ENCODE results near the gene CCND1. TPM values are rescaled to one million over a fixed set of nuclear protein-coding genes. Genes with fewer than 3 reads are reported as not detected.
"Not testable (repeated sequence)": the region's sequence is repeated elsewhere in the genome, so short reads cannot be mapped to it uniquely, and the experiment has no call there.

CCND1 gene
- total and polyA plus RNA-seq, 2 donors: 7.3 to 33.3 TPM

- not testable (repeated sequence) for H3K27ac ChIP-seq (ENCODE audit: low read depth in 1 of 2, low read length in 1 of 2); H3K36me3 ChIP-seq (ENCODE audit: control insufficient read depth in 2 of 2, insufficient read depth in 2 of 2, low read length in 1 of 2); DNase-seq (ENCODE audit: low read depth in 6 of 9, low spot score in 9 of 9); H3K9me3 ChIP-seq (ENCODE audit: control insufficient read depth in 2 of 2, insufficient read depth in 1 of 2, low read length in 1 of 2); H3K4me3 ChIP-seq (ENCODE audit: low read length in 2 of 2); H3K4me1 ChIP-seq (ENCODE audit: control insufficient read depth in 2 of 2, insufficient read depth in 2 of 2, low read length in 2 of 2)
- WGBS: 66% methylated on average over 5 of the region's 5 CpGs
- peaks cover 11 to 43% of the 10 kb centered on the region in 2 donors for H3K27me3 ChIP-seq (ENCODE audit: control insufficient read depth in 2 of 2, insufficient read depth in 1 of 2, low read length in 1 of 2)
Observed at GRCh38 chr11:69687969-69688771, 47.2 kb downstream of the CCND1 start.

DNA sequence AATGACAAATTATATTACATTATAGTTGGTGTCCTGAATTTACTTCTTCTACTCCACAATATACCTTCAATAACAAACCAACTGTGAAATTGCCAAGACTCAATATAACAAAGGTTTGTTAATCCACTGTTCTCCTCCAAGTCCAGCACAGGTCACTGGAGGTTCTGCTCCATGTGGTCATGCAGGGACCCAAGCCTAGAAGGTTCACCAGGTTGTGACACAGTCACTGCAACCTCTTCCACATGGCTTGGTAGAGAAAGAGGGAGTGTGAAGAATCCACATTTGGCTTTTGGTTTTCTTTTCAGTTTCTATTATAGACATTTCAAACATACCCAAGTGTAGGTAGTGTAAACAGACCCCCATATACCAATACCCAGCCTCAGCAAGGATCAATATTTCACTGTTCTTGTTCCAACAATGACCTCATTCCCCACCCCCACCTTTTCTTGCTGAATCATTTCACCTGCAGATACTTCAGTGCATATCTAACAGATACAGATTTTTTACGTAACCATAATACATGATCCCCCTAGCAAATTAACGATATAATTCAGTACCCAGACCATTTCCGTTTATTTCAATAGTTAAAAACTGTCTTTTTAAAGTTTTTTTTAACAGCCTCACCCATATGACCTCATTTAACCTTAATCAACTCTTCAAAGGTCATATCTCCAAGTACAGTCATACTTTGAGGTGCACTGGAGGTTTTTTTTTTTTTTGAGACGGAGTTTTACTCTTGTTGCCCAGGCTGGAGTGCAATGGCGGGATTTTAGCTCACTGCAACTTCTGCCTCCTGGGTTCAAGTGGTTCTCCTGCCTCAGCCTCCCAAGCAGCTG lies 48.7 kb downstream of the CCND1 start:
- Histone ChIP-seq H3K27ac (ENCODE audit: low read depth in 1 of 2, low read length in 1 of 2) (no peak overlapping the region), H3K27me3 (ENCODE audit: control insufficient read depth in 2 of 2, insufficient read depth in 1 of 2, low read length in 1 of 2) (peaks cover 11 to 39% of the 10 kb centered on the region in 2 donors), H3K4me3 (ENCODE audit: low read length in 2 of 2) (no peak overlapping the region), H3K36me3 (ENCODE audit: control insufficient read depth in 2 of 2, insufficient read depth in 2 of 2, low read length in 1 of 2) (no peaks in the 10 kb centered on the region), H3K9me3 (ENCODE audit: control insufficient read depth in 2 of 2, insufficient read depth in 1 of 2, low read length in 1 of 2) (no peaks in the 10 kb centered on the region), H3K4me1 (ENCODE audit: control insufficient read depth in 2 of 2, insufficient read depth in 2 of 2, low read length in 2 of 2) (no peaks in the 10 kb centered on the region)
- 88% methylated on average over 5 of the region's 5 CpGs for WGBS
- DNase-seq (ENCODE audit: low read depth in 6 of 9, low spot score in 9 of 9): no peak

DNA sequence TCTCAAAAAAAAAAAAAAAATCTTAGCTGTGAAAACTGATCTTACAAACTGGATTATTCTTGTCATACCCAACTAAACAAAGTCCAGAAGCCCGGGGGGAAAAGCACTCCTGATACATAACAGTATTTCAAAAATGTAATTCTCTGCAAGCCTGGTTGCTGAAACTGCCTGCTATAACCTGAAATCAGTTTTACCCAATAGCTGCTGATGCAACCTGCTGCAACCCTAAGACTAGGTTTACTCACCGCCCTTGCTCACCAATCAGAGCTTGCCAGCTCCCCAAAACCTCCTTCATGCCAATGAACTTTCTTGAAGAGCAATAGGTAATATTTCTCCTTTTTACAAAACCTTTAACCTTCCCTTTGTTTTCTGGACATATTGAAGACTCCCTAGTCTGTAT lies 50.5 kb downstream of the CCND1 start:
- peaks cover 6 to 26% of the 10 kb centered on the region in 2 donors for H3K27me3 ChIP-seq (ENCODE audit: control insufficient read depth in 2 of 2, insufficient read depth in 1 of 2, low read length in 1 of 2)
- WGBS: 93% methylated on average over 2 of the region's 2 CpGs
- no peaks in the 10 kb centered on the region for H3K4me1 ChIP-seq (ENCODE audit: control insufficient read depth in 2 of 2, insufficient read depth in 2 of 2, low read length in 2 of 2)
- no peak overlapping the region for H3K27ac ChIP-seq (ENCODE audit: low read depth in 1 of 2, low read length in 1 of 2)
- H3K9me3 ChIP-seq (ENCODE audit: control insufficient read depth in 2 of 2, insufficient read depth in 1 of 2, low read length in 1 of 2): no peaks in the 10 kb centered on the region
- no peak for DNase-seq (ENCODE audit: low read depth in 6 of 9, low spot score in 9 of 9)
- H3K4me3 ChIP-seq (ENCODE audit: low read length in 2 of 2): no peak overlapping the region
- no peaks in the 10 kb centered on the region for H3K36me3 ChIP-seq (ENCODE audit: control insufficient read depth in 2 of 2, insufficient read depth in 2 of 2, low read length in 1 of 2)

GRCh38 chr11:69692422-69692821 lies 51.5 kb downstream of the CCND1 start:
- peaks cover 4 to 25% of the 10 kb centered on the region in 2 donors for H3K27me3 ChIP-seq (ENCODE audit: control insufficient read depth in 2 of 2, insufficient read depth in 1 of 2, low read length in 1 of 2)
- H3K4me3 ChIP-seq (ENCODE audit: low read length in 2 of 2): no peak overlapping the region
- no peaks in the 10 kb centered on the region for H3K9me3 ChIP-seq (ENCODE audit: control insufficient read depth in 2 of 2, insufficient read depth in 1 of 2, low read length in 1 of 2)
- no peak for DNase-seq (ENCODE audit: low read depth in 6 of 9, low spot score in 9 of 9)
- H3K4me1 ChIP-seq (ENCODE audit: control insufficient read depth in 2 of 2, insufficient read depth in 2 of 2, low read length in 2 of 2): no peaks in the 10 kb centered on the region
- no peak overlapping the region for H3K27ac ChIP-seq (ENCODE audit: low read depth in 1 of 2, low read length in 1 of 2)
- H3K36me3 ChIP-seq (ENCODE audit: control insufficient read depth in 2 of 2, insufficient read depth in 2 of 2, low read length in 1 of 2): no peaks in the 10 kb centered on the region

GRCh38 chr11:69694781-69695180 lies 53.8 kb downstream of the CCND1 start:
- DNase-seq (ENCODE audit: low read depth in 6 of 9, low spot score in 9 of 9): no peak
- no peak overlapping the region for H3K4me3 ChIP-seq (ENCODE audit: low read length in 2 of 2)
- no peaks in the 10 kb centered on the region for H3K4me1 ChIP-seq (ENCODE audit: control insufficient read depth in 2 of 2, insufficient read depth in 2 of 2, low read length in 2 of 2)
- H3K27ac ChIP-seq (ENCODE audit: low read depth in 1 of 2, low read length in 1 of 2): no peak overlapping the region
- H3K36me3 ChIP-seq (ENCODE audit: control insufficient read depth in 2 of 2, insufficient read depth in 2 of 2, low read length in 1 of 2): no peaks in the 10 kb centered on the region
- 87% methylated on average over 10 of the region's 10 CpGs for WGBS
- H3K27me3 ChIP-seq (ENCODE audit: control insufficient read depth in 2 of 2, insufficient read depth in 1 of 2, low read length in 1 of 2): peaks cover 7 to 41% of the 10 kb centered on the region in 2 donors
- no peaks in the 10 kb centered on the region for H3K9me3 ChIP-seq (ENCODE audit: control insufficient read depth in 2 of 2, insufficient read depth in 1 of 2, low read length in 1 of 2)

- no peak for DNase-seq (ENCODE audit: low read depth in 6 of 9, low spot score in 9 of 9)
- 88% methylated on average over 7 of the region's 7 CpGs for WGBS
- peaks cover 10 to 46% of the 10 kb centered on the region in 2 donors for H3K27me3 ChIP-seq (ENCODE audit: control insufficient read depth in 2 of 2, insufficient read depth in 1 of 2, low read length in 1 of 2)
- H3K27ac ChIP-seq (ENCODE audit: low read depth in 1 of 2, low read length in 1 of 2): no peak overlapping the region
- no peaks in the 10 kb centered on the region for H3K36me3 ChIP-seq (ENCODE audit: control insufficient read depth in 2 of 2, insufficient read depth in 2 of 2, low read length in 1 of 2)
- no peak overlapping the region for H3K4me3 ChIP-seq (ENCODE audit: low read length in 2 of 2)
- H3K9me3 ChIP-seq (ENCODE audit: control insufficient read depth in 2 of 2, insufficient read depth in 1 of 2, low read length in 1 of 2): no peaks in the 10 kb centered on the region
- H3K4me1 ChIP-seq (ENCODE audit: control insufficient read depth in 2 of 2, insufficient read depth in 2 of 2, low read length in 2 of 2): no peaks in the 10 kb centered on the region
Observed at GRCh38 chr11:69695581-69695980, 54.6 kb downstream of the CCND1 start.

- not testable (repeated sequence) for H3K4me1 ChIP-seq (ENCODE audit: control insufficient read depth in 2 of 2, insufficient read depth in 2 of 2, low read length in 2 of 2); H3K36me3 ChIP-seq (ENCODE audit: control insufficient read depth in 2 of 2, insufficient read depth in 2 of 2, low read length in 1 of 2); DNase-seq (ENCODE audit: low read depth in 6 of 9, low spot score in 9 of 9); H3K27ac ChIP-seq (ENCODE audit: low read depth in 1 of 2, low read length in 1 of 2); H3K9me3 ChIP-seq (ENCODE audit: control insufficient read depth in 2 of 2, insufficient read depth in 1 of 2, low read length in 1 of 2); H3K4me3 ChIP-seq (ENCODE audit: low read length in 2 of 2)
- 93% methylated on average over 6 of the region's 6 CpGs for WGBS
- peaks cover 13 to 51% of the 10 kb centered on the region in 2 donors for H3K27me3 ChIP-seq (ENCODE audit: control insufficient read depth in 2 of 2, insufficient read depth in 1 of 2, low read length in 1 of 2)
Observed at GRCh38 chr11:69695995-69696394, 55.0 kb downstream of the CCND1 start.

DNA sequence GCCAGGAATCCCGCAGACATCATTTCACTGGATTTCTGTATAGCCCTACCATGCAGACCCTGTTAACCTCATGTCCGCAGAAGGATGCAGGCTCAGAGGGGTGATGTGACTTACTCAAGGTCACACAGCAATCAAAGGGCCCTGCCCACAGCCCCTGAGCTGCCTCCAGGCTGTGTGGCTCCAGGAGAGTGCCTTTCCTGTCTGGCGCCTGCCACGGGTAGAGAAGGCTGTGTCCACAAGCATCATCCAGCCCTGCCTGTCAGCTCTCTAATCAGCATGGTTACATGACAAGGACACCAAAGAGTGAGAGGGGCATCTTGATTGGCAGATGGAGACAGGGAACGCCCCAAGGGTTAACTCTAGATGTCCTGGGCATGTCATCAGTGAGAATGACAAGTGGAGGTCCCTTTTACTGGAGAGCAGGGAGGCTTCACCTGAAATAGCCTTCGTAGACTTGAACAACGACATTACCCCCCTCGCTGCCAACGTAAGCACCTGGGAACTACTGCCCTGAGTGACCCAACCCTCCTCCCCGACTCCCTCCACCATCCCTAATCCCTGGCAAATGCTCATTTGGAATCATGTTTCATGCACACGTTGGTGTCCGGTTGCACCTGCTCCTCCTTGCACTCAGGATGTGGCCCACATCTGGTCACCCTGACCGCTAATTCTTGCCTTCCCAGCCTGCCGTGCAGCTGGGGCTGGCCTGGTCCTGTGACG lies 56.0 kb downstream of the CCND1 start:
- Histone ChIP-seq H3K27ac (ENCODE audit: low read depth in 1 of 2, low read length in 1 of 2) (no peak overlapping the region), H3K36me3 (ENCODE audit: control insufficient read depth in 2 of 2, insufficient read depth in 2 of 2, low read length in 1 of 2) (no peaks in the 10 kb centered on the region), H3K4me1 (ENCODE audit: control insufficient read depth in 2 of 2, insufficient read depth in 2 of 2, low read length in 2 of 2) (peaks cover 0 to under 1% of the 10 kb centered on the region in 2 donors), H3K9me3 (ENCODE audit: control insufficient read depth in 2 of 2, insufficient read depth in 1 of 2, low read length in 1 of 2) (no peaks in the 10 kb centered on the region), H3K27me3 (ENCODE audit: control insufficient read depth in 2 of 2, insufficient read depth in 1 of 2, low read length in 1 of 2) (peaks cover 22 to 58% of the 10 kb centered on the region in 2 donors), H3K4me3 (ENCODE audit: low read length in 2 of 2) (no peak overlapping the region)
- no peak for DNase-seq (ENCODE audit: low read depth in 6 of 9, low spot score in 9 of 9)
- 79% methylated on average over 15 of the region's 15 CpGs for WGBS

DNA sequence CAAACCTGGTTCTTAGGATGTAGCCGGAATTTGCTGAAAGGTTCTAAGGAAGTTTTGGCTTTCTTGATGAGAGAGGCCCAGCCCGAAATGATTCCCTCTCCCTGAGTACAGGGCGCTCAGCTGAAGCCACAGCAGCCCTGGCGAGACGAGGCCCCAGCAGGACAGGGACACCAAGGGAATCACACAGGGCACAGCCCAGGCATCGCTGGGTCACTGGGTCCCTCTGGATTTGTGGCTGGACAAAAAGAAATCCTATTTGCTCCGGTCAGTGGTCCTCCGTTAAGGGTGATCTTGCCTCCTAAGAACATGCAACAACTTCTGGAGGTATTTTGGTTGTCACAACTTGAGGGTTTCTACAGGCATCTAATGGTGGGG lies 56.5 kb downstream of the CCND1 start:
- DNase-seq (ENCODE audit: low read depth in 6 of 9, low spot score in 9 of 9): no peak
- H3K27ac ChIP-seq (ENCODE audit: low read depth in 1 of 2, low read length in 1 of 2): no peak overlapping the region
- H3K4me1 ChIP-seq (ENCODE audit: control insufficient read depth in 2 of 2, insufficient read depth in 2 of 2, low read length in 2 of 2): peaks cover 0 to 4% of the 10 kb centered on the region in 2 donors
- H3K36me3 ChIP-seq (ENCODE audit: control insufficient read depth in 2 of 2, insufficient read depth in 2 of 2, low read length in 1 of 2): no peaks in the 10 kb centered on the region
- H3K27me3 ChIP-seq (ENCODE audit: control insufficient read depth in 2 of 2, insufficient read depth in 1 of 2, low read length in 1 of 2): peaks cover 27 to 63% of the 10 kb centered on the region in 2 donors
- no peak overlapping the region for H3K4me3 ChIP-seq (ENCODE audit: low read length in 2 of 2)
- H3K9me3 ChIP-seq (ENCODE audit: control insufficient read depth in 2 of 2, insufficient read depth in 1 of 2, low read length in 1 of 2): no peaks in the 10 kb centered on the region
- WGBS: 91% methylated on average over 8 of the region's 8 CpGs
